AG04449 (cell line): Measurements from ENCODE around the gene ZNF367.
A peak's percentile ranks its signal among the peaks of the same experiment; 100 is the strongest.

ENCODE experiments used
- CTCF ChIA-PET: fragments of 350-600 bp; formaldehyde crosslinking; extraction: SDS; loops from one replicate; lab custom pipeline; 2021; ENCODE audit warnings: antibody characterized with exemption; lab: Yijun Ruan, JAX
- POLR2A ChIA-PET: fragments of 400-600, 350-600 bp; formaldehyde crosslinking; extraction: SDS; loops from one replicate; lab custom pipeline; 2020; ENCODE audit warnings: antibody characterized with exemption, inconsistent platforms; lab: Yijun Ruan, JAX
- DNase-seq: peaks from one replicate; pipeline ENCODE4 v3.0.0-alpha.2; 2010; ENCODE audit warnings: low read depth, low spot score
- H3K4me3 ChIP-seq: 2 replicates; pipeline ENCODE4 v1.5.1; 2011; ENCODE audit warnings: low read depth, mild to moderate bottlenecking, control low read depth, low read length
- TF ChIP-seq, protein P1 (sequence below): IDR thresholded peaks from one replicate; pipeline ENCODE4 v1.5.1; 2011; ENCODE audit warnings: mild to moderate bottlenecking, moderate library complexity, low read length, control low read depth, inconsistent platforms; ENCODE audit not compliant: insufficient read depth; ENCODE audit errors: missing control alignments

Gene ZNF367

DNA sequence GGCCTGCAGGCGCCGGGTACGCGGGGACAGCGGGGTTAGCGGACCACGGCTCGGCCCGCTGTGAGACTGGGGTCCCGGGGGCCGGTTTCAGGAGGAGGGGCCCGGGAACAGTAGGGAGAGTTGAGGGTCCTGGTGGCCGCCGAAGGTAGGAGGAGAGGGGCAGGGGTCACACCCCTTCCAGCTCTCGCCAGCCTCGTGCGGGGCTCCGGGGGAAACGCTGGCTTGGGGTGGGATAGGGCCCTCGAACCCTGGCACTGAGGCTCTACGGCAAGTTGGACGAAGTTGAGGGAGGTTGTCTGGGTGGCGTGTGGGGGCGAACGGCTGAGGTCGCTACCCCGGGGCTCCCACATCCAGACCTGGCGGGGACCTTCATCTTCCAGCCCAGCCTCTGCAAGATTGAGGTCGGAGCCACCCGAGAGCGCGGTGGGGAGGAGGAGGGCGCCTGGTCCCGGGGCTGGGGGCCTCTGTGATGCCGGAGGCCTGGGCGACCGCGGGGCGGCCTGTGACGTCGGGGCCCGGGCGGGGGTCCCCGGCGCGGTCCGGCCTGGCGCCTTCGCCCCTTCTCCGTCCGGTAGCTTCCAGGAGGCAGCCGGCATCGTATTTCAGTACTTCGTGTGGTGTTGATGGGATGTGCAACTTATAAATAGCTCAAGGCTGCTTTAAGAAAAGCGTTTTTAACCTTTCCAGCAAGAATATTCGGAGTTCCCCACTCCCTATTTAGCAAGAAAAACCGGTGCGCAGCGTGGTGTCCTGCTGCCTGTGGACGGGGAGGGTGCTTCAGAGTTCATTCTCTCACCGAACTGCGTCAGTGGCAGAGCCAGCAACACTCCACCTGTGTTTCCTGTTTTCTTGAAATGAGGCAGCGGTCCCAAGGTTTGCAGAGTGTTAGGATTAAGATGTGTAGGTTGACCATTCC, 32.7 kb upstream of the ZNF367 start:
- TF ChIP-seq, protein P1, sequence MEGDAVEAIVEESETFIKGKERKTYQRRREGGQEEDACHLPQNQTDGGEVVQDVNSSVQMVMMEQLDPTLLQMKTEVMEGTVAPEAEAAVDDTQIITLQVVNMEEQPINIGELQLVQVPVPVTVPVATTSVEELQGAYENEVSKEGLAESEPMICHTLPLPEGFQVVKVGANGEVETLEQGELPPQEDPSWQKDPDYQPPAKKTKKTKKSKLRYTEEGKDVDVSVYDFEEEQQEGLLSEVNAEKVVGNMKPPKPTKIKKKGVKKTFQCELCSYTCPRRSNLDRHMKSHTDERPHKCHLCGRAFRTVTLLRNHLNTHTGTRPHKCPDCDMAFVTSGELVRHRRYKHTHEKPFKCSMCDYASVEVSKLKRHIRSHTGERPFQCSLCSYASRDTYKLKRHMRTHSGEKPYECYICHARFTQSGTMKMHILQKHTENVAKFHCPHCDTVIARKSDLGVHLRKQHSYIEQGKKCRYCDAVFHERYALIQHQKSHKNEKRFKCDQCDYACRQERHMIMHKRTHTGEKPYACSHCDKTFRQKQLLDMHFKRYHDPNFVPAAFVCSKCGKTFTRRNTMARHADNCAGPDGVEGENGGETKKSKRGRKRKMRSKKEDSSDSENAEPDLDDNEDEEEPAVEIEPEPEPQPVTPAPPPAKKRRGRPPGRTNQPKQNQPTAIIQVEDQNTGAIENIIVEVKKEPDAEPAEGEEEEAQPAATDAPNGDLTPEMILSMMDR: no peak
- POLR2A ChIA-PET: interaction anchor here (0.6 kb wide), 1 partner anchor 177 kb away, joined by 4 read pairs; no protein-coding TSS in a partner anchor
- CTCF ChIA-PET: interaction anchor here (0.9 to 2.5 kb wide), 3 partner anchors 9 to 215 kb away, joined by 4 to 10 read pairs (median 9); no protein-coding TSS in a partner anchor
- peak overlapping the region; percentile 75 for H3K4me3 ChIP-seq
- no peak for DNase-seq

DNA sequence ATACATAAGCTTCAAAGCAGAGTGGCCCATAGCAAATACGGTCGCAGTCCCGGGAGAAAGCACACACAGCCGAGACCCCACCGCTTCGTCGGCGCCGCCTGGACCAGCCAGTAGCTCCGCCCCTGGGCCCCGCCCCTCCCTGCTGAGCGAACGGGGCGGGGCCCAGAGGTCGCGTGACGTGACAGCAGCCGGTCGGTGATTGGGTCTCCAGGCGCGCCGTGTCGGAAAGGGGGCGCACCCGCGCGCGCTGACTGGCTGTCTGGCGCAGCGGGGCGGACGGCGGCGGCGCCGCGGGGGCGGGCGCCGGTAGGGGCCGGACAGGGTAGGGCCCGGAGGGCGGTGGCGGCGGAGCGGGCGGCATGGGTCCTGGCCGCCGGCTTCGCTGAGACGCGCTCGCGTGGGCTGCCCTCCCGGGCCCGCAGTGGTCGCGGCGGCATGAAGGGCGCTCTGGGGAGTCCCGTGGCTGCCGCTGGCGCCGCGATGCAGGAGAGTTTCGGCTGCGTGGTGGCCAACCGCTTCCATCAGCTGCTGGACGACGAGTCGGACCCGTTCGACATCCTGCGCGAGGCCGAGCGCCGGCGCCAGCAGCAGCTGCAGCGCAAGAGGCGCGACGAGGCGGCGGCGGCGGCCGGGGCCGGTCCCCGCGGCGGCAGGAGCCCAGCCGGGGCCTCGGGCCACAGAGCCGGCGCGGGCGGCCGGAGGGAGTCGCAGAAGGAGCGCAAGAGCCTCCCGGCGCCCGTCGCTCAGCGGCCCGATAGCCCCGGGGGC, 31.9 kb upstream of the ZNF367 start, which contains the start of gene HABP4:
HABP4 (plus strand) TSS at position 325 of the 768 bp plus-strand sequence; CDS start at position 436, 111 bp downstream.
- TF ChIP-seq, protein P1: no peak
- DNase-seq: no peak
- POLR2A ChIA-PET: interaction anchor here (0.8 kb wide), 1 partner anchor 12 kb away, joined by 3 read pairs; no protein-coding TSS in a partner anchor
- CTCF ChIA-PET: interaction anchor here (0.8 to 2.5 kb wide), 12 partner anchors 9 to 216 kb away, joined by 3 to 10 read pairs (median 4); no protein-coding TSS in a partner anchor
- peak within 1 kb of the TSS; percentile 75 for H3K4me3 ChIP-seq

DNA sequence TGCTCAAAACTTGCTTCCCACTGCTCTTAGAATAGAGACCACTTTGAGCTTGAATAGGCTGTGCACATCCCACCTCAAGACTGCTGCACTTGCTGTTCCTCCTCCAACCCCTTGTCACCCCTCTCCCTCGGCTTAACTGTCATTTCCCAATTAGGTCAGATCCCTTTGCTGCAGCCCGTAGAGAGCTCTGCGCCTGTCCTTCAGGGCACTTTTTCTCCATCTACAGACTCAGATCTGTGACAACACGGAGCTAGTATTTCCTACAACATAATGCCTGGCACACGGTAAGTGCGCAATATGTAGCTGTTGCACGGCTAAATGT, 31.3 kb upstream of the ZNF367 start:
- ChIA-PET CTCF (interaction anchor here (0.8 to 2.5 kb wide), 12 partner anchors 9 to 217 kb away, joined by 3 to 10 read pairs (median 4); no protein-coding TSS in a partner anchor), POLR2A (interaction anchor here (0.8 kb wide), 1 partner anchor 13 kb away, joined by 3 read pairs; no protein-coding TSS in a partner anchor)
- TF ChIP-seq, protein P1: no peak

DNA sequence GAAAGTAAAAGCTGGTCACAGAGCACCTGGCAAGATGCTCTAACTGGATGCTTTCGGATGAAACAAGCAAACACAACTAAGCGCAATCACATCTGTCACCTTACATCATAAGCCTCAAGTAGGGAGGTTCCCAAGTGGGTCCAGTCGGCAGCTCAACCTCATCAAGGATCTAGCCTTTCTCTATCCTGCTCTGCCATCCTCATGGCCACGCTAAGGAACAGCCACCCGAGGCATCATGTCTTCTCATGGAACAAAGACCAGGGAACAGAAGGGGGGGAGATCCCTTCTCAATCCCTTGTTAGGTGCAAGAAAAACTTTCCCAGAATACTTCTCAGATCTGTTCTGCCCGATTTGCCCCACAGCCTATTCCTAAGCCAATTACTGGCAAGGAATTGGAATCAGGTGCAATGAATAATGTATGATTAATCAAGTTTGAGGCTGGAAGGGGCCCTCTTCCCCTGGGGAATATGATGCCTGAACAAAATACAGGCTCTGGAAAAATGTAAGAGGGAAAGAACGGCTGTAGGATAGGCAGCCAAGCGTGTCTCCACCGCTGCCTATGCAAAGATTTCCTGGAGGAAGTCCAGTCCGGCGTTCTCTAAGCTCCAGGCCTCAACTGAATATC, 30.5 kb upstream of the ZNF367 start:
- no peak for DNase-seq
- H3K4me3 ChIP-seq: no peak overlapping the region
- ChIA-PET POLR2A (no interaction called here), CTCF (interaction anchor here (1.1 to 1.4 kb wide), 5 partner anchors 13 to 207 kb away, joined by 3 to 5 read pairs (median 4); no protein-coding TSS in a partner anchor)
- TF ChIP-seq, protein P1: no peak

More for the DNA sequence above, 31.3 kb upstream of the ZNF367 start:
- DNase-seq: no peak
- H3K4me3 ChIP-seq: peak overlapping the region; percentile 59

DNA sequence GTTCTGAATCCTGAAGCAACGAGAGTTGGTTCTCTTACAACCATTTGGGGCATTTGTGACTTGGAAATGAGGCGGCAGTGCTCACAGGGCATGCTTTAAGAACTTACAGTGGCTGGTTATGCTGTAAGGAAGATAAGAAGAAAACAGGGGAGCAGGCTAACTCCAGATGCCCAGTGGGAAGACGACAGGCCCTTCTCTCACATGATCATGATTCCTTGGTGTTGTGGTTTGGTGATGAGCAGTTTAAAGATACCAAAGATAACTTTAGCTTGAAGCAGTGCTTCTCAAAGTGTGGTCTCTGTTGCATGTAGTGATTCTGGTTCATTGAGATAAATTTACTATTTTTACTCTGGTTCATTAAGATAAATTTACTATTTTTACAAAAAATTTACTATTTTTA, 29.2 kb upstream of the ZNF367 start:
- CTCF ChIA-PET: no interaction called here
- TF ChIP-seq, protein P1: no peak
- POLR2A ChIA-PET: no interaction called here
- no peak overlapping the region for H3K4me3 ChIP-seq
- no peak for DNase-seq
